ENCODE measurements around the gene SLC9A5. TPM values are rescaled to one million over a fixed set of nuclear protein-coding genes. Genes with fewer than 3 reads are reported as not detected.

Gene SLC9A5
- polyA plus RNA-seq, 1 donor (not counting 4 experiments of a cell fraction or from before 2014, with no cell fraction given) = 0.51 TPM

GRCh38 chr16:67228034-67228785 lies 20.6 kb upstream of the SLC9A5 start:
- FAIRE-seq = no peak
- dilution Hi-C loops (cut with MboI; ENCODE audit: extremely low pct_ligation_motif_present, low sequenced_read_pairs) = no loop called here
- no peak overlapping the region for H3K27ac ChIP-seq (ENCODE audit: control insufficient read depth, insufficient read depth, low read length)

GRCh38 chr16:67228905-67229304 lies 19.9 kb upstream of the SLC9A5 start:
- no peak for TF ChIP-seq EZH2 (IDR thresholded peaks at IDR 0.05; ENCODE audit: low read length)
- TF ChIP-seq, protein P1, sequence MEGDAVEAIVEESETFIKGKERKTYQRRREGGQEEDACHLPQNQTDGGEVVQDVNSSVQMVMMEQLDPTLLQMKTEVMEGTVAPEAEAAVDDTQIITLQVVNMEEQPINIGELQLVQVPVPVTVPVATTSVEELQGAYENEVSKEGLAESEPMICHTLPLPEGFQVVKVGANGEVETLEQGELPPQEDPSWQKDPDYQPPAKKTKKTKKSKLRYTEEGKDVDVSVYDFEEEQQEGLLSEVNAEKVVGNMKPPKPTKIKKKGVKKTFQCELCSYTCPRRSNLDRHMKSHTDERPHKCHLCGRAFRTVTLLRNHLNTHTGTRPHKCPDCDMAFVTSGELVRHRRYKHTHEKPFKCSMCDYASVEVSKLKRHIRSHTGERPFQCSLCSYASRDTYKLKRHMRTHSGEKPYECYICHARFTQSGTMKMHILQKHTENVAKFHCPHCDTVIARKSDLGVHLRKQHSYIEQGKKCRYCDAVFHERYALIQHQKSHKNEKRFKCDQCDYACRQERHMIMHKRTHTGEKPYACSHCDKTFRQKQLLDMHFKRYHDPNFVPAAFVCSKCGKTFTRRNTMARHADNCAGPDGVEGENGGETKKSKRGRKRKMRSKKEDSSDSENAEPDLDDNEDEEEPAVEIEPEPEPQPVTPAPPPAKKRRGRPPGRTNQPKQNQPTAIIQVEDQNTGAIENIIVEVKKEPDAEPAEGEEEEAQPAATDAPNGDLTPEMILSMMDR (optimal IDR thresholded peaks at IDR 0.05 in 1 of 3, IDR thresholded peaks at IDR 0.05 in 1 of 3, conservative IDR thresholded peaks at IDR 0.05 in 1 of 3; ENCODE audit: extremely low read depth in 1 of 3, insufficient read depth in 2 of 3, low read length in 3 of 3) = no peak

More at GRCh38 chr16:67228034-67228785, 20.6 kb upstream of the SLC9A5 start:
- Histone ChIP-seq H3K4me1 (ENCODE audit: control insufficient read depth, extremely low read depth, insufficient read depth, low read length) (peaks cover 17% of the 10 kb centered on the region), H3K9me3 (ENCODE audit: control insufficient read depth, low read depth, low read length) (no peaks in the 10 kb centered on the region), H3K36me3 (ENCODE audit: control insufficient read depth in 2 of 2, extremely low read depth in 1 of 2, insufficient read depth in 2 of 2, low read length in 2 of 2) (peaks cover 28 to 31% of the 10 kb centered on the region in 2 experiments), H3K9ac (ENCODE audit: control insufficient read depth, extremely low read depth, insufficient read depth, low read length) (peak overlapping the region; percentile 77), H3K9me1 (ENCODE audit: control insufficient read depth, extremely low read depth, insufficient read depth, low read length) (no peaks in the 10 kb centered on the region), H2AFZ (ENCODE audit: control insufficient read depth, low read length) (no peak overlapping the region), H3K79me2 (ENCODE audit: control insufficient read depth, insufficient read depth, low read length) (peaks cover 19% of the 10 kb centered on the region), H3K4me2 (ENCODE audit: control insufficient read depth, extremely low read depth, insufficient read depth, low read depth, low read length) (peak overlapping the region; percentile 84), H3K27me3 (ENCODE audit: control insufficient read depth, extremely low read depth, insufficient read depth, low read length) (no peaks in the 10 kb centered on the region), H3K4me3 (ENCODE audit: control insufficient read depth in 2 of 3, extremely low read depth in 1 of 3, insufficient read depth in 2 of 3, low read depth in 1 of 3, low read length in 3 of 3) (peak overlapping the region; percentile 74 to 80 (median 80)), H4K20me1 (ENCODE audit: control insufficient read depth, extremely low read depth, insufficient read depth, low read length) (no peaks in the 10 kb centered on the region)
- DNase-seq (ENCODE audit: low read depth, low spot score) = no peak
- TF ChIP-seq, protein P1 (optimal IDR thresholded peaks at IDR 0.05 in 1 of 3, IDR thresholded peaks at IDR 0.05 in 1 of 3, conservative IDR thresholded peaks at IDR 0.05 in 1 of 3; ENCODE audit: extremely low read depth in 1 of 3, insufficient read depth in 2 of 3, low read length in 3 of 3) = no peak
- no peak for TF ChIP-seq EZH2 (IDR thresholded peaks at IDR 0.05; ENCODE audit: low read length)

More at GRCh38 chr16:67228905-67229304, 19.9 kb upstream of the SLC9A5 start:
- H3K27me3 ChIP-seq (ENCODE audit: control insufficient read depth, extremely low read depth, insufficient read depth, low read length) = no peaks in the 10 kb centered on the region
- H3K27ac ChIP-seq (ENCODE audit: control insufficient read depth, insufficient read depth, low read length) = no peak overlapping the region
- dilution Hi-C loops (cut with MboI; ENCODE audit: extremely low pct_ligation_motif_present, low sequenced_read_pairs) = no loop called here
- H4K20me1 ChIP-seq (ENCODE audit: control insufficient read depth, extremely low read depth, insufficient read depth, low read length) = no peaks in the 10 kb centered on the region
- FAIRE-seq = no peak
- DNase-seq (ENCODE audit: low read depth, low spot score) = no peak
- no peaks in the 10 kb centered on the region for H3K9me1 ChIP-seq (ENCODE audit: control insufficient read depth, extremely low read depth, insufficient read depth, low read length)
- no peaks in the 10 kb centered on the region for H3K9me3 ChIP-seq (ENCODE audit: control insufficient read depth, low read depth, low read length)
- H3K4me3 ChIP-seq (ENCODE audit: control insufficient read depth in 2 of 3, extremely low read depth in 1 of 3, insufficient read depth in 2 of 3, low read depth in 1 of 3, low read length in 3 of 3) = no peak overlapping the region
- H3K9ac ChIP-seq (ENCODE audit: control insufficient read depth, extremely low read depth, insufficient read depth, low read length) = no peak overlapping the region
- peaks cover 31 to 34% of the 10 kb centered on the region in 2 experiments for H3K36me3 ChIP-seq (ENCODE audit: control insufficient read depth in 2 of 2, extremely low read depth in 1 of 2, insufficient read depth in 2 of 2, low read length in 2 of 2)
- peaks cover 19% of the 10 kb centered on the region for H3K79me2 ChIP-seq (ENCODE audit: control insufficient read depth, insufficient read depth, low read length)
- H3K4me1 ChIP-seq (ENCODE audit: control insufficient read depth, extremely low read depth, insufficient read depth, low read length) = peaks cover 17% of the 10 kb centered on the region
- no peak overlapping the region for H2AFZ ChIP-seq (ENCODE audit: control insufficient read depth, low read length)
- no peak overlapping the region for H3K4me2 ChIP-seq (ENCODE audit: control insufficient read depth, extremely low read depth, insufficient read depth, low read depth, low read length)
